RWPE1 (cell line): ENCODE results near the gene CREBBP.

ENCODE experiments used
- CTCF ChIA-PET: fragments of 350-600 bp; sonication (Branson Sonifier 250); formaldehyde crosslinking; extraction: SDS; loops from one replicate; lab custom pipeline; 2021; lab: Yijun Ruan, JAX
- POLR2A ChIA-PET: fragments of 400-600 bp; formaldehyde crosslinking; extraction: SDS; loops from one replicate; lab custom pipeline; 2020; ENCODE audit warnings: antibody characterized with exemption; ENCODE audit not compliant: low non-redundant PET; lab: Yijun Ruan, JAX
- DNase-seq: peaks from one replicate; pipeline ENCODE4 v3.0.0; 2012; ENCODE audit warnings: low spot score
- H3K27ac ChIP-seq: fragments of 450-650 bp; 2 replicates; pipeline ENCODE4 v1.5.1; 2017
- TF ChIP-seq, protein P1 (sequence below): fragments of 450-650 bp; conservative IDR thresholded peaks from 2 replicates; pipeline ENCODE4 v1.5.1; 2017; ENCODE audit warnings: low read depth, mild to moderate bottlenecking

Gene CREBBP

DNA sequence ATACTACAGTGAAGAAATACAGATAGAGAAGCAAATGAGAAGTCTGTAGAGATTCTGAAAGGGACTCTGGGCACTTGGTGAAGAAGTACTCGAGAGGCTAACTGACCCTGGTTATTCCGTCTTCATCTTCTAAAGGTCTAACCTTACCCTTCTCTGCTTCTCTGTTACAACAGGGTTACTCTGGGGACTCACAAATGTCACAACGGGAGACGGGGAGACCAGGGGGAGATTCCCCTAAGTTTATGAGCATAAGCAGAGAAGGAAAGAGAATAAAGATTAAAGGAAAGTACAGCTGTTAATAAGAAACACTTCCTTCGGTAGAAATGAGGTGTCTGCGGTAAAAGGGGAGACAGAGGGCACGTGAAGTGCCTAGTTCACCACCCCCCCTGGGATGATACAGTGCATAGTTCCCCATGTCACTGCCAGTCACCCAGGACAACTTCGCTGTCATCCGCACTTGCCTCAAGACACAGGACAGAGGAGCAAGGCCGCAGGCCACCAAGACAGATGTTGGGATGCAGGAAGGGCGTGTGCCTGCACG, 88.0 kb downstream of the CREBBP start:
- TF ChIP-seq, protein P1, sequence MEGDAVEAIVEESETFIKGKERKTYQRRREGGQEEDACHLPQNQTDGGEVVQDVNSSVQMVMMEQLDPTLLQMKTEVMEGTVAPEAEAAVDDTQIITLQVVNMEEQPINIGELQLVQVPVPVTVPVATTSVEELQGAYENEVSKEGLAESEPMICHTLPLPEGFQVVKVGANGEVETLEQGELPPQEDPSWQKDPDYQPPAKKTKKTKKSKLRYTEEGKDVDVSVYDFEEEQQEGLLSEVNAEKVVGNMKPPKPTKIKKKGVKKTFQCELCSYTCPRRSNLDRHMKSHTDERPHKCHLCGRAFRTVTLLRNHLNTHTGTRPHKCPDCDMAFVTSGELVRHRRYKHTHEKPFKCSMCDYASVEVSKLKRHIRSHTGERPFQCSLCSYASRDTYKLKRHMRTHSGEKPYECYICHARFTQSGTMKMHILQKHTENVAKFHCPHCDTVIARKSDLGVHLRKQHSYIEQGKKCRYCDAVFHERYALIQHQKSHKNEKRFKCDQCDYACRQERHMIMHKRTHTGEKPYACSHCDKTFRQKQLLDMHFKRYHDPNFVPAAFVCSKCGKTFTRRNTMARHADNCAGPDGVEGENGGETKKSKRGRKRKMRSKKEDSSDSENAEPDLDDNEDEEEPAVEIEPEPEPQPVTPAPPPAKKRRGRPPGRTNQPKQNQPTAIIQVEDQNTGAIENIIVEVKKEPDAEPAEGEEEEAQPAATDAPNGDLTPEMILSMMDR = no peak
- H3K27ac ChIP-seq = peak overlapping the region; percentile 21
- ChIA-PET CTCF (no interaction called here), POLR2A (no interaction called here)
- no peak for DNase-seq

DNA sequence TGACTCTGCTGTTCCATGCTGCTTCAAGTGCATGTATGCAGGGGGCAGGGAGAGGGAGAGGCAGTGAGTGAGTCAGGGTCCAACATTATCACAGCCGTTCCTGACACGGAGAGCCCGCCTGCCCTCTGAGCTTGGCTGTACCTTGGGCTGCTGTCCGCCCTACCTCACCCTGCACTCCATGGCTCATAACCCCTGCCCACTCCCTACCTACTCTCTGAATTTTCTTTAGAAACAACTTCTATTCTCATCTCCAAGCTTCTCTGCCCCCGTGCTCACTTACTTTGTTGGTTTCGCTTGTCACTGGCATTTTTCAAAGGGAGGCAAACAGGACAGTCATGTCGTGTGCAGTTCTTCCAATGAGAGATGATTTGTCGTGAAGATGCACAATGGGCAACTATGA, 88.8 kb downstream of the CREBBP start:
- H3K27ac ChIP-seq = no peak overlapping the region
- no peak for DNase-seq

DNA sequence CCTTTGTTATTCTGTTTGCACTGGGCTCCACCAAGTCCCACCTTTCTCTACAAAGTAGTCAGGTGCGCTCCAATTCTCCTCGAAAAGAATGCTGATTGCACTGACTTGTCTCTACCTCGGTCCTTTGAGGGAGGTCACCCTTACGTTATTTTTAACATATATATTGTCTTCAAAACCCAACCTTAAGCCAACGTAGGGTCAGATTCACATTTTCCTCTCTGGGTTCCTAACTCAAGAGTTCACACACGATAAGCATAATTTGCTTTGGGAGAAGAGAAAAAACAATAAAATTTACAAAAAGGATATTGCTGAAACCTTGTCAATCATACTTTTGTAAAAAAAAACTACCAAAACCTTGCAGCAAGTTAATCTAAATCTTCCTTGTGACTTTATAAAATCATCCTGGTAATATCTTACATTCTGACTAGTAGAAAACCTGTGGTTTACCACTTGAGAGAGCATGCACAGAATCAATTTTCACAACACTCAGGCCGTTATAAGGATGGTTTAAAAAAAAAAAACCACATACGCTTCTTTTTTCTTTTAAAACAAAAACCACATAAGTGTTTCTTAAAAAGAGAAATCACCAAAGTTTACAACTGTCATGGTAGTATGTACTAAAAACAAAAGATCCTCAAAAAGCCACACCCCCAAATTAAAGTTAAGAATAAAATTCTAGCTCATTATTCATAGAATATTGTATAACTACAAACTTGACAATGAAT, 91.0 kb downstream of the CREBBP start:
- DNase-seq = no peak

More for the DNA sequence above, 88.8 kb downstream of the CREBBP start:
- TF ChIP-seq, protein P1 = no peak
- POLR2A ChIA-PET = no interaction called here
- CTCF ChIA-PET = no interaction called here

DNA sequence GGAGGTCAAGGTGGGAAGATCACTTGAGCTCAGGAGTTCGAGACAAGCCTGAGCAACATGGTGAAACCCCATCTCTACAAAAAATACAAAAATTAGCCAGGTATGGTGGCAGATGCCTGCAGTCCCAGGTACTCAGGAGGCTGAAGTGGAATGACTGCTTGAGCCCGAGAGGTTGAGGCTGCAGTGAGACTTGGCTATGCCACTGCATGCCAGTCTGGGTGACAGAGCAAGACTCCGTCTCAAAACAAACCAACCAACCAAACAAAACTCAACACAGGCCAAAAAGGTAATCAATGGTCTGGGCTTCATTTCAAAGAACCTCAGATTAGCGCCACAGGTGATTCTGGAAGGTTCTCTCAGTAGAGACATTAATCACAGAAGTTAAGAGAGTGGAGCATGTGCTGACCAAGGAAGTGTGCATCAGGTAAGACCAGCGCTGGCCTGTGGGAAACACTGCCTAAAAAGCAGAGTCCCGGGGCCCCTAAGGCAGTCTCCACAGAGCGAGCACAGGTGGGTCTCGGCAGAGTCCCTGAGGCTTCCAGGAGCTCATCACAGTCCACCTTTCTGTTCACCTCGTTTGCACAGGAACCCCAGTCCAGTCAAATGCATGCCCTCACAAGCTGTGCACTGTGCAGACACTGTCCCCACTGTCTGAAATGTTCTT, 91.7 kb downstream of the CREBBP start:
- TF ChIP-seq, protein P1 = no peak
- CTCF ChIA-PET = no interaction called here
- no peak overlapping the region for H3K27ac ChIP-seq
- no peak for DNase-seq
- POLR2A ChIA-PET = no interaction called here

More for the DNA sequence above, 91.0 kb downstream of the CREBBP start:
- POLR2A ChIA-PET = no interaction called here
- TF ChIP-seq, protein P1 = no peak
- CTCF ChIA-PET = interaction anchor here (0.6 kb wide), 1 partner anchor 379 kb away, joined by 4 read pairs; no protein-coding TSS in a partner anchor
- no peak overlapping the region for H3K27ac ChIP-seq

DNA sequence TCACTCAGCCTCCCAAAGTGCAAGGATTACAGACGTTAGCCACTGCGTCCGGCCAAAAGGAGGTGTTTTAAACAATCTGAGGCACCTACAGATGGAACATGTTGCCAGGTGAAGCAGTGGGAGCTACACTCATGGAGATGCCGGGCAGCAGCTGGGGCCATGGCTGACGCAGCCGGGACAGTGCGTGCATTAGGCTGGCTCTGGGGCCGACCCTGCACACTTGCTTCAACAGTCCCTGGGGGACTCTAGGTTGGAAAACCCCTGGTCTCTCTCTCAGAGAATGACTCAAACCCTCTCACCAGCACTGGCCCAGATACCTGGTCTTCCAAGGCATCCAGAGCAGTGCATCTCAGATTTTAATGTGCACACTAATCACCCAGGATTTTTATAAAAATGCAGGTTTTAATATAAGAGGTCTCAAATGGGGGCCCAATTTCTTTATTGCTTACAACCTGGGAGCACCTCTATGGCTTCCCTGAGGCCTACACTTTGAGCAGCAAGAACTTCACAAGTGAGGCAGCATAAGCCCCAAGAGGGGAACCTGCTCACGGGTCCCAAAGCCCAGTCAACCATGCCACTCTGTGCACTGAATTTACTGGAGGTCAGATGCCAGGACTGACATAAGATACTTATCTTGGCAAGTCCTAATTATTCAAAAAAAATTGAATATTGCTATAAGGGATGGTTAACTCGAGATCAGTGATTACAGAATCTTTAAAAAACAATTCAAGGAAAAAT, 92.4 kb downstream of the CREBBP start:
- ChIA-PET POLR2A (no interaction called here), CTCF (interaction anchor here (0.6 kb wide), 1 partner anchor 122 kb away, joined by 3 read pairs; no protein-coding TSS in a partner anchor)
- no peak for DNase-seq
- TF ChIP-seq, protein P1 = no peak
- no peak overlapping the region for H3K27ac ChIP-seq

DNA sequence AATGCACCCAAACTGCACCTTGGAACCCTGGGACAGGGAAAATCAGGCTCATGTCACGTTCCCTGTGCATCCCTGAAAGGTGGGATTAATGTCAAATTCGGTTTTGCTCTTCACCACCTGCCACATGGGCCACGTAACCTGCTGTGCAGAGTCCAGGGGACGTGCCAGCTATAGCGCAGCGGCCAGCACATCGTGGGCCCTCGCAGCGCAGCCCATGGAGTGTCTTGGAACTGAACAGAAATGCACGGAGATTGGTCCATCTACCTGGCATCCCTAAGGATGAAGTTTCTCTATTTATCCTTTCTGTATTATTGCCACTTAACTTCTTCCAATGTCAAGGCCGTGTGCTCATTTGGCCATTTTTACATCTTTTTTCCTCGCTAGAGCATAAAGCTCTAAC, 95.1 kb downstream of the CREBBP start:
- DNase-seq = no peak
- TF ChIP-seq, protein P1 = no peak
- no peak overlapping the region for H3K27ac ChIP-seq
- ChIA-PET POLR2A (no interaction called here), CTCF (no interaction called here)
